PC-3 (cell line): ENCODE data around the gene EVC.

Experiments
- EZH2 ChIP-seq: fragments of 300-600 bp; sonication (generic); IDR thresholded peaks from one replicate; pipeline ENCODE4 v1.6.1; 2017; ENCODE audit warnings: antibody characterized with exemption, mild to moderate bottlenecking, low read length; ENCODE audit not compliant: unreplicated experiment
- TF ChIP-seq, protein P1 (sequence below): fragments of 300-600 bp; sonication (generic); conservative IDR thresholded peaks from 2 replicates; pipeline ENCODE4 v1.5.1; 2017; ENCODE audit warnings: antibody characterized with exemption, low read depth, mild to moderate bottlenecking, low read length

DNA sequence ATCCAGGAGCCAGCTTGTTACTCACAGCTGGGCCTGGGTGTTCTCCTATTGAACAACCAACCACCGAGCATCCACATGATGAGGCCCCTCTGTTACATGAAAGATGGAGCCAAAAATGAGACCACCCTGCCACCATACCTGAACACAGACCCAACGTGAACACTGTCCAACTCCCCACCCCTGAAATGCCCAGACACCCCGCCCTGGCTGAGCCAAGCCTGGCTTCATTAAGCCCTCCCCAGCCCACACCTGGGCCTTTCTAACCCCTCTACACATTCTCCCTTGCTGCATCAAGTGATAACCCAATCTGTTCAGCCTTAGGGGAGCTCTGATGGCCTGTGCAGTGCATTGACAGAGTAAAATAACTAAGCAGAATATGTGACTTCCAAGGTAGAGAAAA lies 80.7 kb downstream of the EVC start:
- TF ChIP-seq, protein P1, sequence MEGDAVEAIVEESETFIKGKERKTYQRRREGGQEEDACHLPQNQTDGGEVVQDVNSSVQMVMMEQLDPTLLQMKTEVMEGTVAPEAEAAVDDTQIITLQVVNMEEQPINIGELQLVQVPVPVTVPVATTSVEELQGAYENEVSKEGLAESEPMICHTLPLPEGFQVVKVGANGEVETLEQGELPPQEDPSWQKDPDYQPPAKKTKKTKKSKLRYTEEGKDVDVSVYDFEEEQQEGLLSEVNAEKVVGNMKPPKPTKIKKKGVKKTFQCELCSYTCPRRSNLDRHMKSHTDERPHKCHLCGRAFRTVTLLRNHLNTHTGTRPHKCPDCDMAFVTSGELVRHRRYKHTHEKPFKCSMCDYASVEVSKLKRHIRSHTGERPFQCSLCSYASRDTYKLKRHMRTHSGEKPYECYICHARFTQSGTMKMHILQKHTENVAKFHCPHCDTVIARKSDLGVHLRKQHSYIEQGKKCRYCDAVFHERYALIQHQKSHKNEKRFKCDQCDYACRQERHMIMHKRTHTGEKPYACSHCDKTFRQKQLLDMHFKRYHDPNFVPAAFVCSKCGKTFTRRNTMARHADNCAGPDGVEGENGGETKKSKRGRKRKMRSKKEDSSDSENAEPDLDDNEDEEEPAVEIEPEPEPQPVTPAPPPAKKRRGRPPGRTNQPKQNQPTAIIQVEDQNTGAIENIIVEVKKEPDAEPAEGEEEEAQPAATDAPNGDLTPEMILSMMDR, result no peak
- no peak for TF ChIP-seq EZH2
